ENCODE data around the gene SEMA4D.

SEMA4D gene

GRCh38 chr9:89404074-89404473, 93.8 kb downstream of the SEMA4D start:
- DNase-seq: no peak

GRCh38 chr9:89402695-89403427, 95.1 kb downstream of the SEMA4D start:
- DNase-seq: no peak

- no peak for DNase-seq
These were observed 97.4 kb downstream of the SEMA4D start for GRCh38 chr9:89400403-89401116.

- DNase-seq: no peak
These were observed 99.3 kb downstream of the SEMA4D start for GRCh38 chr9:89398621-89399020.

GRCh38 chr9:89397471-89397870, 100.4 kb downstream of the SEMA4D start:
- DNase-seq: no peak

- DNase-seq: no peak
These were observed 101.8 kb downstream of the SEMA4D start for GRCh38 chr9:89395931-89396710.

- DNase-seq: no peak
These were observed 103.5 kb downstream of the SEMA4D start for GRCh38 chr9:89394412-89394811.

GRCh38 chr9:89391585-89391984, 106.3 kb downstream of the SEMA4D start:
- DNase-seq: no peak

GRCh38 chr9:89390578-89391116, 107.3 kb downstream of the SEMA4D start:
- DNase-seq: no peak

GRCh38 chr9:89390068-89390555, 107.8 kb downstream of the SEMA4D start:
- DNase-seq: no peak

- no peak for DNase-seq
These were observed 109.1 kb downstream of the SEMA4D start for GRCh38 chr9:89388868-89389177.

- no peak for DNase-seq
These were observed 109.6 kb downstream of the SEMA4D start for GRCh38 chr9:89388084-89388867.

GRCh38 chr9:89387197-89387849, 110.6 kb downstream of the SEMA4D start:
- no peak for DNase-seq

GRCh38 chr9:89386797-89387196, 111.1 kb downstream of the SEMA4D start:
- no peak for DNase-seq

GRCh38 chr9:89386206-89386605, 111.7 kb downstream of the SEMA4D start:
- no peak for DNase-seq

GRCh38 chr9:89384783-89385182, 113.1 kb downstream of the SEMA4D start:
- DNase-seq: no peak

- DNase-seq: no peak
These were observed 114.1 kb downstream of the SEMA4D start for GRCh38 chr9:89383721-89384300.

- DNase-seq: no peak
These were observed 114.7 kb downstream of the SEMA4D start for GRCh38 chr9:89383030-89383720.

- no peak for DNase-seq
These were observed 115.6 kb downstream of the SEMA4D start for GRCh38 chr9:89382026-89382986.

- no peak for DNase-seq
These were observed 116.7 kb downstream of the SEMA4D start for GRCh38 chr9:89381308-89381609.
